ENCODE data around the gene IQCC.
A peak's percentile ranks its signal among the peaks of the same experiment; 100 is the strongest.

IQCC gene

GRCh38 chr1:32242341-32242851 lies 36.9 kb downstream of the IQCC start:
- Histone ChIP-seq H3K36me3 (ENCODE audit: control insufficient read depth, insufficient read depth, low read length) (no peaks in the 10 kb centered on the region), H3K4me3 (replicated peaks; ENCODE audit: low read depth, low read length) (no peak overlapping the region), H3K27me3 (replicated peaks; ENCODE audit: control insufficient read depth, insufficient read depth, low read length) (no peaks in the 10 kb centered on the region)
- TF ChIP-seq CTCF (IDR thresholded peaks at IDR 0.05; ENCODE audit: insufficient read depth, low read length, poor library complexity, severe bottlenecking) = no peak
- DNase-seq (ENCODE audit: extremely low read depth, insufficient read length) = peak; percentile 33

GRCh38 chr1:32246888-32247273 lies 41.4 kb downstream of the IQCC start, which contains the start of gene FAM167B:
TSS of gene FAM167B (plus strand) at chr1:32247222. CDS start at chr1:32247422, 200 bp downstream.
- H3K36me3 ChIP-seq (ENCODE audit: control insufficient read depth, insufficient read depth, low read length) = no peaks in the 10 kb centered on the region
- no peak for DNase-seq (ENCODE audit: extremely low read depth, insufficient read length)
- H3K27me3 ChIP-seq (replicated peaks; ENCODE audit: control insufficient read depth, insufficient read depth, low read length) = no peaks in the 10 kb centered on the region
- no peak for TF ChIP-seq CTCF (IDR thresholded peaks at IDR 0.05; ENCODE audit: insufficient read depth, low read length, poor library complexity, severe bottlenecking)
- H3K4me3 ChIP-seq (replicated peaks; ENCODE audit: low read depth, low read length) = no peak within 1 kb of the TSS

- Histone ChIP-seq H3K36me3 (ENCODE audit: control insufficient read depth, insufficient read depth, low read length) (no peaks in the 10 kb centered on the region), H3K27me3 (replicated peaks; ENCODE audit: control insufficient read depth, insufficient read depth, low read length) (no peaks in the 10 kb centered on the region), H3K4me3 (replicated peaks; ENCODE audit: low read depth, low read length) (no peak overlapping the region)
- no peak for TF ChIP-seq CTCF (IDR thresholded peaks at IDR 0.05; ENCODE audit: insufficient read depth, low read length, poor library complexity, severe bottlenecking)
- DNase-seq (ENCODE audit: extremely low read depth, insufficient read length) = no peak
Observed at GRCh38 chr1:32247452-32247851, 42.0 kb downstream of the IQCC start.

GRCh38 chr1:32247983-32248889 lies 42.8 kb downstream of the IQCC start:
- Histone ChIP-seq H3K36me3 (ENCODE audit: control insufficient read depth, insufficient read depth, low read length) (no peaks in the 10 kb centered on the region), H3K4me3 (replicated peaks; ENCODE audit: low read depth, low read length) (no peak overlapping the region; the same call in 1 of the 2 replicates), H3K27me3 (replicated peaks; ENCODE audit: control insufficient read depth, insufficient read depth, low read length) (no peaks in the 10 kb centered on the region)
- TF ChIP-seq CTCF (IDR thresholded peaks at IDR 0.05; ENCODE audit: insufficient read depth, low read length, poor library complexity, severe bottlenecking) = peak; percentile 98
- DNase-seq (ENCODE audit: extremely low read depth, insufficient read length) = peak; percentile 88

GRCh38 chr1:32249831-32250525 lies 44.5 kb downstream of the IQCC start:
- peak; percentile 88 for DNase-seq (ENCODE audit: extremely low read depth, insufficient read length)
- Histone ChIP-seq H3K27me3 (replicated peaks; ENCODE audit: control insufficient read depth, insufficient read depth, low read length) (no peaks in the 10 kb centered on the region), H3K36me3 (ENCODE audit: control insufficient read depth, insufficient read depth, low read length) (no peaks in the 10 kb centered on the region), H3K4me3 (replicated peaks; ENCODE audit: low read depth, low read length) (no peak overlapping the region; the same call in 1 of the 2 replicates)
- TF ChIP-seq CTCF (IDR thresholded peaks at IDR 0.05; ENCODE audit: insufficient read depth, low read length, poor library complexity, severe bottlenecking) = no peak

Data from GM06990 (cell line).